Neutrophil (primary cell): ENCODE results near the gene MKRN2.

Experiments
- H3K27ac ChIP-seq: fragments of 200-600 bp; sonication (generic); 2 replicates; pipeline ENCODE4 v1.5.1; 2016; ENCODE audit warnings: mild to moderate bottlenecking, moderate library complexity
- H3K27me3 ChIP-seq: fragments of 200-600 bp; sonication (generic); 2 replicates; pipeline ENCODE4 v1.6.0; 2016; ENCODE audit warnings: mild to moderate bottlenecking
- H3K36me3 ChIP-seq: fragments of 200-600 bp; sonication (generic); 2 replicates; pipeline ENCODE4 v1.5.1; 2017
- H3K4me1 ChIP-seq, 2 experiments: fragments of 200-600 bp in 1 of 2; sonication (generic) in 1 of 2; 1 replicate in 1 of 2; 2 replicates in 1 of 2; pipeline versions ENCODE4 v1.5.1 to v1.6.1; 2013 to 2016; ENCODE audit warnings: low read depth in 1 of 2, low read length in 1 of 2, mild to moderate bottlenecking in 1 of 2, moderate library complexity in 1 of 2; ENCODE audit not compliant: control insufficient read depth in 1 of 2, insufficient read depth in 1 of 2
- H3K4me3 ChIP-seq, 2 experiments: fragments of 200-600 bp in 1 of 2; sonication (generic) in 1 of 2; 1 replicate in 1 of 2; 2 replicates in 1 of 2; pipeline ENCODE4 v1.5.1; 2013 to 2016; ENCODE audit warnings: low read depth in 1 of 2, low read length in 1 of 2, mild to moderate bottlenecking in 1 of 2, moderate library complexity in 1 of 2
- H3K9me3 ChIP-seq: fragments of 200-600 bp; sonication (generic); 2 replicates; pipeline ENCODE4 v1.5.1; 2016
- CTCF ChIP-seq: fragments of 200-600 bp; sonication (generic); IDR thresholded peaks from 2 replicates; pipeline ENCODE4 v1.5.1; 2016; ENCODE audit warnings: antibody characterized with exemption

MKRN2 gene

DNA sequence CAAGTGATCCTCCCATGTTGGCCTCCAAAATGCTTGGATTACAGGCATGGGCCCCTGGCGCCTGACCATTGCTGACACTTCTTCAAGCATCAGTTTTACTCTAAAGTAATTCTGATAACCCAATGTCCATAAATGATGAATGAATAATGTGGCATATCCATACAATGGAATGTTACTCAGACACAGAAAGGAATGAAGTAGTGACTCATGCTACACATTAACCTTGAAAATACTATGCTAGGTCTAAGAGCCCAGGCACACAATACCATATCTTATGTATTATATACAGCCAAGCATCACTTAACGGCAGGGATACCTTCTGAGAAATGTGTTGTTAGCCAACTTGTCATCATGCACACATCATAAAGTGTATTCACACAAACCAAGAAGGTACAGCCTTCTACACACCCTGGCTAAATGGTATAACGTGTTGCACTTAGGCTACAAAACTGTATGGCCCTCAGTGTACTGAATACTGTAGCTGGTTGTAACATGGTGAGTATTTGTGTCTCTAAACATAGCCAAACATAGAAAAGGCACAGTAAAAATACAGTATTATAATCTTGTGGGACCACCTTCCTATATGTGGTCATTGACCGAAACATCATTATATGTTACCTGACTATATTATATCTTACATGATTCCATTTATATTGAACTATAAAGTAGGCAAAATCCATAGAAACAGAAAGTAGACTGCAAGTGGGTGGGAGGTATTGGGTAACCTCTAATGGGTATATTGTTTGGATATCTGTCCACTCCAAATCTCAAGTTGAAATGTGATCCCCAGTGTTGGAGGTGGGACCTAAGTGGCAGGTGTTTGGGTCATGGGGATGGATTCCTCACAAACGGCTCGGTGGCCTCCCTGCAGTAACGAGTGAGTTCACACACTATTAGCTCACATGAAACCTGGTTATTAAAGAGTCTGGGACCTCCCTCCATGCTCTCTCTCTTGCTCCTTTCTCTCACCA is 31.4 kb downstream of the MKRN2 start:
- no peak for TF ChIP-seq CTCF
- Histone ChIP-seq H3K4me3 (no peak overlapping the region), H3K36me3 (peaks cover 96% of the 10 kb centered on the region), H3K27ac (peak overlapping the region; percentile 81), H3K9me3 (no peaks in the 10 kb centered on the region), H3K4me1 (peaks cover 22 to 24% of the 10 kb centered on the region in 2 experiments), H3K27me3 (no peaks in the 10 kb centered on the region)

GRCh38 chr3:12590096-12590495 is 33.2 kb downstream of the MKRN2 start:
- Histone ChIP-seq H3K36me3 (peaks cover 96% of the 10 kb centered on the region), H3K9me3 (no peaks in the 10 kb centered on the region), H3K27me3 (no peaks in the 10 kb centered on the region), H3K4me3 (no peak overlapping the region), H3K27ac (peak overlapping the region; percentile 81), H3K4me1 (peaks cover 22 to 24% of the 10 kb centered on the region in 2 experiments)
- no peak for TF ChIP-seq CTCF

- Histone ChIP-seq H3K36me3 (peaks cover 96% of the 10 kb centered on the region), H3K9me3 (no peaks in the 10 kb centered on the region), H3K27ac (peak overlapping the region; percentile 81), H3K4me1 (peaks cover 22 to 24% of the 10 kb centered on the region in 2 experiments), H3K4me3 (no peak overlapping the region), H3K27me3 (no peaks in the 10 kb centered on the region)
- no peak for TF ChIP-seq CTCF
These were observed 34.6 kb downstream of the MKRN2 start for GRCh38 chr3:12591456-12591855.

GRCh38 chr3:12591997-12592715 is 35.3 kb downstream of the MKRN2 start:
- no peaks in the 10 kb centered on the region for H3K9me3 ChIP-seq
- no peak for TF ChIP-seq CTCF
- H3K4me3 ChIP-seq, result no peak overlapping the region
- H3K27me3 ChIP-seq, result no peaks in the 10 kb centered on the region
- H3K27ac ChIP-seq, result peak overlapping the region; percentile 81
- peaks cover 22 to 24% of the 10 kb centered on the region in 2 experiments for H3K4me1 ChIP-seq
- H3K36me3 ChIP-seq, result peaks cover 96% of the 10 kb centered on the region

- Histone ChIP-seq H3K27ac (no peak overlapping the region), H3K4me3 (no peak overlapping the region), H3K9me3 (no peaks in the 10 kb centered on the region), H3K36me3 (peaks cover 96% of the 10 kb centered on the region), H3K4me1 (peaks cover 22 to 24% of the 10 kb centered on the region in 2 experiments), H3K27me3 (no peaks in the 10 kb centered on the region)
- no peak for TF ChIP-seq CTCF
These were observed 36.6 kb downstream of the MKRN2 start for GRCh38 chr3:12593473-12593872.
